Activated T-helper 9 cell treated with anti-CD3 and anti-CD28 coated beads, Interleukin-2, amount 50 U/mL, for 16 hours (primary cell): Measurements from ENCODE around the gene C1QTNF12.
"Not testable (repeated sequence)": the region's sequence is repeated elsewhere in the genome, so short reads cannot be mapped to it uniquely, and the experiment has no call there.

Experiments used
- DNase-seq: peaks from one replicate; pipeline ENCODE4 v3.0.0-alpha.2; 2020; ENCODE audit warnings: low read depth

The C1QTNF12 gene

DNA sequence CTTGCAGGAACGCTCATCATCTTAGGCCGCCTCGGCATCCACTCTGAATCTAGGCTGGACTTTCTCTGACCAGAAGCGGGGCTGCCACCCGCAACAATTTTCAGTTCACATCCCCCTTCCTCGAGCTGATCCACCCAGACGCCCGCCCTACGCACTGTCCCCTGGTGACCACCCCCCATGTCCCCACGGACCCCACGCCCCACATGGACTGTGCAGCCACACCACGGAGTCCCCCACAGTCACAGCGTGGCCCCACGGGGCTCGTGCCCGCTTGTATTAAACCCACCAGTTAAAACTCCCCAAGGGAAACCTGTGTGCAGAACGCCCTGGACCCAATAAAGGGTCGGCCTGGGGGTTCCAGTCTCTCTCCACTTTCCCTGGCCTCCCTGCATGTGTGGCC, 13.0 kb upstream of the C1QTNF12 start:
- DNase-seq: no peak

DNA sequence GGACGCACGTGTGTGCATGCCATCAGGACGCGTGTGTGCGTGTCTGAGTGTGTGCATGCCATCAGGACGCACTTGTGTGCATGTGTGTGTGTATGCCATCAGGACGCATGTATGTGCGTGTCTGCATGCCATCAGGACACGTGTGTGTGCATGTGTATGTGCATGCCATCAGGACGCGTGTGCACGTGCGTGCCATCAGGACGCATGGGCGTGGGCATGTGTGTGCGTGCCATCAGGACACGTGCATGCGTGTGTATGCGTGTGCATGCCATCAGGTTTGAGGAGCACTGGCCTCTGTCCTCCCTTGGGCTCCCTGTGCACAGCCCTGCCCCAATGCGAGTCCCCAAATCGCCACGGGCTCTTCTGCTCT, 12.6 kb upstream of the C1QTNF12 start:
- no peak for DNase-seq

DNA sequence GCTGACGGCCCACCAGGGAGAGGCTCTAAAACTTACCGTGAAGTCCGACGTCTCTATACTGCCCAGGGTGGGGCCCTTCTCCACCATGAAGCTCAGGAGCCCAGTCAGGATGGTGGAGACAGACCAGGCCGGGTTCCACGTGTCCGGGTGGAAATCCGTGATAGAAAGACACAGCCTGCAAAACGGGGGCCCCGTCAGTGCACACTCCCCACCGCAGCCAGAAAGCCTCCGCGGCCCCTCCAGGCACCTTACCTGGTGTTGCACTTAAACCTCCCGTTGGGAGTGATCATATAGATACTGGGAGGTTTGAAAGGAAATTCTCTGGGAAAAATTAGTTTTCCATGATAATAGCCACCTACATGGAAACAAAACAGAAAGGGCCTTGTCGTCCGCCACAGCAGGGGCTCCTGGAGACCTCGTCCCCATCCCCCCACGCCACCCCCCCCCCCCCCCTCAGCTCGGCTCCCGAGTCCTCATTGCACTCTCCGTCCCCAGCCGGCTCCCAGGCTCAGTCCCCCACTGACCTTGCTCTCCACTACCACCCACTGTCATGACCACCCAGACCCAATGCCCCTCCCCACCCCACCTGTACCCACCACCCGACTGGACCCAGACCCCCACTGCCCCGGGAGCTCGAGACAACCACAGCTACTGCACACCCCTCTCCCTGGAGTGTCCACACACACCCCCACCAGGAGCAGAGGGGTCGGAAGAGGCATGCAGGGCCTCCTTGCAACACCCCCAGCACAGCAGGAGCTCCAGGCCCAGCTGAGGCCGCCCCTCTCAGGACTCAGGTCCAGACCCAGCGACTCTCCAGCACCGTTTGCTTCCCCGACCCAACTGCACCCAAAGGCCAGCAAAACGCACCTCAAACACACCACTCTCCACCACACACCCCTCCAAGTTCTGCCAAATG, 10.7 kb upstream of the C1QTNF12 start:
- DNase-seq: no peak

DNA sequence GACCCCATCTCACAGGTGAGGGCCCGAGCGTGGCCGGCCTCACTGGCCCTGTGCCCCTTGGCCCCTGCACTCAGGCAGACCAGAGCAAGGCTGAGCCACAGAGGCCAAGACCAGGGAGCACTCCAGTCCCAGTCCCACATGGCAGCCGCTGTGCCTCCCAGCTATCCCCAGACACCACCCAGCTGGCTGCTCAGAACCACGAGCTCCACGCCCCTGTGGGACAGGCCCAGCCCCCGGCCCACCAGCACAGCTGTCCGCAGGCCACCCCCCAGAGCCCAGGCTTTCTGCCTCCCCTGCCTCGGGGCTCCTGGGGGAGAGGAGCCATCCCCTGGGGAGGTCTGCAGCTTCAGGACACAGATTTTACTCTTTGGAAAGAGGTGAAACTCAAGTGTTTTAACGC, 9.1 kb upstream of the C1QTNF12 start:
- no peak for DNase-seq

DNA sequence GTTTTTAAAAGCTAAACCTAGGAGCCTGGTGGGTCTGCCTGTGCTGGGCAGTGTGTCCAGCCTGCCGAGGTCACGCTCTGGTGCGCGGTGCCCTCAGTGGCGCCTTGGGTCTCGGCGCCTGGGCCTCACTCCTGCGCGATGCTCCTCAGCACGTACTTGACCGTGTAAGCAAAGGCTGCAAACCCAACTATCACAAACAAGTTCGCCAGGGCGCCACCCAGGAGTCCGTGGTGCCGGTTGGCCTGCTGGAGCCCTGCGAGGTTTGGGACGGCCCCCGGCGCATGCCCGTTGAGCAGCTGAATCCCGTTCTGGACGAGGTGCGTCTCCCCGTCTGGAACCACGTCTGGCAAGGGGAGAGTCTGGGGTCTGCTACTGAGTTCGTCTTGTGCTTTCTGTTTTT, 8.6 kb upstream of the C1QTNF12 start:
- no peak for DNase-seq

DNA sequence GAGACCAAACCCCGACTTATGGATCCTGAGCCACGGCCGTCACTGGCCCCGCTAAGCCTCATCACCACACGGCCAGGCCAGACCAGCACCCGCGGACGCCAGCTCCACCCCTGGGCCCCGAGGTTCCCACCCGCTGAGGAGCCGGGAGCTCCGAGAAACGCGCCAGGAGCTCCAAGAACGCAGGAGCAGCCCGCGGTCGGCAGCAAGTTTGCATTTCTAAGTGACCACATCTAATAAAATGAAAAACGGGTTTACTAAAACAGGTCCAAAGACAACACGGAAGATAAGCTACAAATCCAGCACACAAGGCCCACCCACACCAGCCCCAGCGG, 8.1 kb upstream of the C1QTNF12 start:
- DNase-seq: no peak

DNA sequence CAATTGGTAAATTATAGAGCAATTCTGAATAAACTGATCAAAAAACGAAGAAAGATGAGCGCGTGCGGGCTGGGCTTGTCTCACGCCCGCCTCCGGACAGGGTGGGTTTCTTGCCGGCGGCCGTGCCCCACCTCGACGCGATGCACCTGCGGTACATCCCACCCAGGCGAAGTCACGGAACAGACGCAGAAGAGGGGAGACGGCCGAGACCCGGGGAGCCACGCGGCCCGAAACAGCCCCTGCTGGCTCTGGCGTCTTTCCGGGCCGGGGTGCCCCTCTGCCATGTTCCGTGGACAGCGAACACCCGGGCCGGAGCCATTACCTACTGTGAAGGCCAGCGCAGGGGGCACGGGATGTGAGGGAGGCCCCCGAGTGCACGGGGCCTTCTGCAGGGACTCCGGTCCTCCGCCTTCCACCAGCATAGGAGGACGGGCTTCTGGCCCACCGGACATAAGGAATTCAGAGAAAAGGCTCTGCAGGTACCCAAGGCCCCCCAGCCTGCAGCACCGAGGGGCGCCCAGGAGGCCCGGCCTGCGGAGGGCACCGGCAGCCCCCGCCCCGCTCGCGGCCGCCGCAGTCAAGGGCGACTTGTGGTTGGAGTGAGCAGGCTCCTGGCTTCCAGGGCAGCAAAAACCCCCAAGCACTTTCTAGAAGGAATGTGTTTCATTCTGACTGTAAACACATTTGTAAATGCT, 7.6 kb upstream of the C1QTNF12 start:
- no peak for DNase-seq

DNA sequence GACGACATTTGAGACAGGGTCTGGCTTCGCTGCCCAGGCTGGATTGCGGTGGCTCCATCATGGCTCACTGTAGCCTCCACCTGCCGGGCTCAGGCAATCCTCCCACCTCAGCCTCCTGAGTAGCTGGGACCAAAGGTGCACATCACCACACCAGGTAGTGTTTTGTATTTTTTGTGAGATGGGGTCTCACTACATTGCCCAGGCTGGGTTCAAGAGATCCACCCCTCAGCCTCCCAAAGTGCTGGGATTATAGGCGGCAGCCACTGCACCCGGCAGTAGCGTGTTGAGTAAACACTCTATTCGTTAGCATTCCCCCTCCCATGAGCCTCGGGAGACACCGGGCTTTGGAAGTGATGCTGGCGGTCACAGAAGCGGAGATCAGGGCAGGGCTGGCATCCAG, 6.8 kb upstream of the C1QTNF12 start:
- DNase-seq: no peak

DNA sequence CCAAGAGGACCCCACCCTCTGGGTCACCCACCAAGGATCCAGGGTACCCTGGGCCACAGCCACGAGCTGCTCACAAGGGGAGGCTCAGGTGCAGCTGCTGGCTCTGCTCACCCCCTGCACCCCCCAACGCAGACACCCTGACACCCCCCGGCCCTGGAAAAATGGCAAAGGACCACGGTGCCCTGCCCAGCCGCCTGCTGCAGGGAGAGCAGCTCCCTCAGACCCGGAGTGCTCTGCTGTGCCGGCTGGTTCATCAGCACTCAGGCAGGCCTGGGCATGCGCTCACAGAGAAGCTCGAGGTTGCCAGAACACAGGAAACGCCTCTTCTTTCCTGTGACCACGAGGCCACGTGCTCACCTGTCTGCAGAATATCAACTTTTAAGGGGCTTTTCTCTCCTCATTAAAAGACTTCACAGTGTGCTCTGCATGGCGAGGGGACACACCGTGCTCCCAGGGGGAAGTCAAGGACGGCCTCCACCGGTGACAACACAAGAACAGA, 4.3 kb upstream of the C1QTNF12 start:
- DNase-seq: peak; percentile 63

DNA sequence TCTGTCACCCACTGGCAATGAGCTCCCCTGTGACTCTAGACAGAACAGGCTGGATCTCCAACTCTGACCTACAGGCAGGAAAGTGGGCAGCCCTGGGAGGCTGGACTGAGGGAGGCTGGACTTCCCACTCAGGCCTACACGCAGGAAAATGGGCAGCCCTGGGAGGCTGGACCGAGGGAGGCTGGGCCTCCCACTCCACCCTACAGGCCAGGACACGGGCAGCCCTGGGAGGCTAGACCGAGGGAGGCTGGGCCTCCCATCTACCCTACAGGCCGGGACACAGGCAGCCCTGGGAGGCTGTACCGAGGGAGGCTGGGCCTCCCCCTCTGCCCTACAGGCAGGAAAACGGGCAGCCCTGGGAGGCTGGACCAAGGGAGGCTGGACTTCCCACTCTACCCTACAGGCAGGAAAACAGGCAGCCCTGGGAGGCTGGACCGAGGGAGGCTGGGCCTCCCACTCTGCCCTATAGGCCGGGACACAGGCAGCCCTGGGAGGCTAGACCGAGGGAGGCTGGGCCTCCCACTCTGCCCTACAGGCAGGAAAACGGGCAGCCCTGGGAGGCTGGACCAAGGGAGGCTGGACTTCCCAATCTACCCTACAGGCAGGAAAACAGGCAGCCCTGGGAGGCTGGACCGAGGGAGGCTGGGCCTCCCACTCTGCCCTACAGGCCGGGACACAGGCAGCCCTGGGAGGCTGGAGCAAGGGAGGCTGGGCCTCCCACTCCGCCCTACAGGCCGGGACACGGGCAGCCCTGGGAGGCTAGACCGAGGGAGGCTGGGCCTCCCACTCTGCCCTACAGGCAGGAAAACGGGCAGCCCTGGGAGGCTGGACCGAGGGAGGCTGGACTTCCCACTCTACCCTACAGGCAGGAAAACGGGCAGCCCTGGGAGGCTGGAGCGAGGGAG, 1.7 kb upstream of the C1QTNF12 start:
- not testable (repeated sequence) for DNase-seq

DNA sequence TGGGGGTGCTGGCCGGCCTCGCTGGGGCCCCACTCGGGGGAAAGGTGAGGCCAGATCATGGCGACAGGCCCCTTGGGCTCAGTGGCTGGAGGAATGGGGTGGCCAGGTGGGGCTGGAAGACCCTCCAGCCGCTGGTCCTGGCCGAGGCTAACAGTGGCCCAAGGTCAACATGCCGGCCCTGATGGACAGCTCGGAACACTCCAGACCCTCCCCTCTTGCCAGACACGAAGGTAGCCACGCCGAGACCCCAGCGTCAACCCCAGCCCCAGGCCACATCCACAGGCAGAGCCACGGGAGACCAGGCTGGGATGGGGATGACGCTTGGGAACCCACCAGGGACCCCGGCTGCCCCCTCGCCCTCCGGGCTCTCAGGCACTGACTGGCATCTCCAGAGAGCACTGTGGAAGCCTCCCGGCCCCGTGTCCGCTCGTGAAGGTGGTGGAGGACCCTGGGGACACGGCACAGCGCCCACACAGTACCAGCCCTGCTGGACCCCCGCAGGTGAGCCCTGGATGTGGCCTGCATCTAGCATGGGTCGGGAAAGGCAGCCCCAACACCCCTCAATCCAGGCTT, 905 bp upstream of the C1QTNF12 start:
- no peak for DNase-seq

DNA sequence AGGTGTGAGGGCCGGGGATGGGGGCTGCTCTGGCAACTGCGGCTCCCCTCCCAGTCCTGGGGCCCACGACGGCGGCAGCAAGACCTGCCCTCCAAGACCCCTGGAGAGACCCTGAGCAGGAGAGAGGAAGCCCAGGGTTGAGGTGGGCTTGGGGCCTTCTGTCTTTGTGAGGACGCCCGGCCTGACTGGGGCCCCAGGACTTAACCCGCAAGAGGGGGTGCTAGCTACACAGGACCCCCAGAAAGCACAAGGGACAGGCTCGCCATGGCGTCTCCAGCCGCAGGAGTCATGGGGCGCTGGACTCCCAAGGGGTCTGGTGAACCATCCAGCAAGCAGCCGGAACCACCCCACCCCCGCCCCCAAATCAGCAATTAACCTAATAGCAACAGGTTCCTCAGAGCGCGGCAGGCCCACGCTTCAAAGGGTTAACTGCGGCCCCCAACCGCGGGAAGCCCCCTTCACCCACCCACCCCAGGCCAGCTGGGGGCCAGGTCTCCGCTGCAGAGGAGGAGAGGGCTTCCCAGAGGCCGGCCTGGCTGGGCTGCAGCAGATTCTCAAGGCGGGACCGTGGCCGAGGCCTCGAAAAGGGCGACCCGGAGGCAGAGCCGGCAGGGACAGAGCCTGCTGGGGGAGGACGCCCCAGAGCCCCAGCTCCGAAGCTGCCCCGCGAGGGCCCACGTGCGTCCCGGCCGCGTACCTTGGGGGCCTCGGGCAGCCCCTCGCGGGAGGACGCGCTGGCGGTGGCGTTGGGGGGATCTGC, 525 bp downstream of the C1QTNF12 start:
- no peak for DNase-seq

DNA sequence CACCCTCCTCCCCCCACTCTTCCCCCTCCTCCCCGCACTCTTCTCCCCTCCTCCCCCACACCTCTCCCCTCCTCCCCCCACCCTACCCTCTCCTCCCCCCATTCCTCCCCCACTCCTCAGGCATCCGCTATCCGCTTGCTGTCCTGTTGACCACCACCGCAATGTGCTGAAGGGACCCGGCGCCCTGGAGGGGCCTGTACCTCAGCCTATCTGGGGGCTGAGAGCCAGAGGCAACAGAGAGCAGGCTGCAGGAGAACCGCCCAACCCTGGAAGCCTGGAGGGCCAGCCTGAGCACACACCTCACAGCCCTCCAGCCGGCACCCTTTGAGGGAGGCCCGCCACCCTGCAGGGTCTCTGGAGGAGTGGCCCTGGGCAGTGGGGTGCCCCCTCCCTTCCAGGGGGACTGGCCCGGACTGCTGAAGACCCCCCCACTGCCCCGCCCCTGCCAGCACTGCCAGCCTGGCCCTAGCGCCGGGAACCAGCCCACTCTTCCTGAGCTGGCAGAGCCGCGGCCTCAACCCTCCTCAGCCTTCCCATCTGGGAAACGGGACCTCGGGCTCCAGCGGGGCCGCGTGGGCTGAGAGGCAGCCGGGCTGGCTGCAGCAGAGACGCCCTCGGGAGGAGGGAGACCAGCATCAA, 1.2 kb downstream of the C1QTNF12 start:
- no peak for DNase-seq

DNA sequence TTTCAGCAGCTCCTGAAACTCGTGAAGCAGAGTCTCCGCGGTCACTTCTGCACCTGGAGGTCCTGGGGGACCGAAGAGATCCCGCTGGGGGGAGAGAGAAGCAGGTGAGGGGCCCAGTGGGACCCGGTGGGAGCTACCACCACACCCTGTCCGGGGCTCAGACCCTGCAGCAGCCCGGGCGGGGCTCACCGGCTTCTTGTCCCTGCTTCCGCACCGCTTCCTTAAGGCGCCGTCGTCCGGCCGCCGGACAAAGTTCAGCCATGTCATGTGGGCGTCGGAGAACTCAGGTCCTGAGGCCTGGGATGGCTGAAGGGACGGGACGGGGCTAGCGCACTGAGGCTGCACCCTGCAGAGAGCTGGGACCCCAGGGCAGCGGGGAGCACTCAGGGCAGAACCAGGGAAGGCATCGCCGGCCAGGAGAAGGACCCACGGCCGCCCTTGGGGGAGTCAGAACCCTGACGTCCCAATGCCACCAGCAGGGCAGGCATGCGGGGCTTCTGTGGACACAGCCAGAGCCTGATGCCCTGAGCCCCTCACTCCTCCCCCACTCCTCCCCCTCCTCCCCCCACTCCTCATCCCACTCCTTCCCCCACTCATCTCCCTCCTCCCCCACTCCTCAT, 2.2 kb downstream of the C1QTNF12 start:
- DNase-seq: no peak

DNA sequence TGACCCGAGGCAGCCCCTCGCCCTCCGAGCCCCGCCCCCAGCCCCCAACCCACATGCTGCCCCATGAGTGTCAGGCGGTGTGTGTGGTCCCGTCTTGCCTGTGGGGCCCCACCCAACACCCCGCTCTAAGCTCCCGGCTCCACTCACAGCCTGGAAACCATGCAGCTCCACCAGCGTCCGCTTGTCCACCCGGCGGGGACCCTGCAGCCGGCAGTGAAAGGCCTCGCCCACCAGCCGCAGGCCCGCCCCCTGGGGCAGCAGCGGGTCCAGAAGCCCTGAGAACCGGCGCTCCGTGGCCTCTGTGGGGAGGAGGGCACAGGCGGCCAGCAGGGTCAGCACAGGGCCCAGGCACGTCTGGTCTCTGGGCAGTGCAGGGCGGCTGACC, 2.7 kb downstream of the C1QTNF12 start:
- no peak for DNase-seq

DNA sequence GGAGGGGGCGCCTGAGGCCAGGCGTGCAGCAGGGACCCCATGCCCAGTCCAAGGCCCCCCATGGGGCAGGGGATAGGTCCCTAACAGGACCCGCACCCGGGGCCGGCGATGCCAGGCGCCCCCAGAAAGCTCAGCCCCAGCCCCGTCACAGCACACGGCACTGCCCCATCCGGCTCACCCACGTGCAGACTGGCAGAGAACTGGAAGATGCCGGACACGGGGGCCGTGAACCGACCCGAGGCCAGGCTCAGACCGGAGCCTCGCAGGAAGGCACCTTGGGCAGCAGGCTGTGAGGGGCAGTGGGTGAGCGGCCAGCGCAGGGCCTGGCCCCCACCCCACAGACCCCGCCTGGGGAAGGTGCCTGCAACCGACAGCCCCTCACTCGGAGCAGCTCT, 3.3 kb downstream of the C1QTNF12 start:
- no peak for DNase-seq

DNA sequence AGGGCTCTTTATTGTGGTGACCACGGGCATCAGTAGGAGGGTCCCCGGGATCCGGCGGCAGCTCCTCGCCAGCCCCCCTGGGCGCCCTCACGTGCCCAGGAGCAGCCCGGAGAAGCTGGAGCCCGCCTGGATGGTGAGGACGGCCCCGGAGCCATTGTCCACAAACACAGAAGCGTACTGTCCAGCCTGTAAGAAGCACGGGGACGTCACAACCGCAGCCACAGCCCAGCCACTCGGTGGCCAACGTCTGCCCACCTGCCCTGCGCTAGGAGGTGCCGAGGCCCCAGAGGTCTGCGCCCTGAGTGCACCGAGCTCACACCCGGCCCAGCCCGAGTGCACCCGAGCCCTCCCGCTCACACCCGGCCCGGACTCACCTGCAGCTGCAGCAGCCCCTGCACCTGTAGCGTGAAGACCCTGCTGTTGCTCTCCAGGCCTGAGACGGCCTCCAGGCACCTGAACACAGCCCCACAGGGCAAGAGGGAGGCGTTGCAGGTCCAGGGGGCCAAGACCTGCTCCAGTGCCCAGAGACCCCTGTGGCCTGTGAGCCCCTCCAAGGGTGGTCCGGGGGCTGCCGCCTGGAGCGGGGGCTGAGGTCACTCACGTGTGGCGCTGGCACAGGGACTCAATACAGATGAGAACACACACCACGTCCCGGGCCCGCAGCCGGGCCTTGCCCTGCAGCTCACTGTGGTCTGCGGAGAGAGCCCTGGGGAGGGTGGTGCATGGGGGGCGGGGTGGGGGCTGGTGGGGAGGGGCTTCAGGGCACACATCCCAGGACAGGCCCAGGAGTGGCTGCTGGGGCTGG, 3.9 kb downstream of the C1QTNF12 start:
- DNase-seq: no peak

DNA sequence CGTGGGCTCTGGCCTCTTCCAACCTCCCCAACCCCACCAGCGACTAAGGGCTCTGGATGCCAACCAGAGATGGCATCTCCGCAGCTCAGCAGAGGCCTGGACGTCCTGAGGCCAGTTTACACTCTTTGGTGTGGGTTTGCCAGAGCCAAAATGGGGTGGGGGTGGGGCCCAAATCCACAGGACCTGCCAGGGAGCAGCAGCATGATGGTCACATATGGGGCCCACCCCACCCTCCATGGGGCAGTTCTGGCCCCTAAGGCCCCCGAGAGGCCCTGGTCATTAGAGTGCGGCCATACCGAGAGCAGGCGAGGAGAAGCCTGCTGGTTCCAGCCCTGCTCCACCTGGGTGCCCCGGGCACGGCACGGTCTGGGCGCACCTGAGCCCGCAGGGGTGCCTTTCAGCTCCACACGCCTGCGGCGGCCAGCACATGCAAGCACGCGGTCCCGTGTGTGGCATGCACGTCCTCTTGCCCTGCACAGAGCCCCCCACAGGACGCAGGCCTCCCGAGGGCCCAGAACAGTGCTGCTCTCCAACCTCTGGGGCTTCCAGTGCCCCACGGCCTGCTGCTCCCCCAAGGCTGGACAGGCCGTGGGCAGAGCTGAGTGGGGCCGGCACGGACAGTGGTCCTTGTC, 4.8 kb downstream of the C1QTNF12 start:
- DNase-seq: no peak
